ENCODE data around the gene TAS2R1. TPM values are rescaled to one million over a fixed set of nuclear protein-coding genes. Genes with fewer than 3 reads are reported as not detected.
A peak's percentile ranks its signal among the peaks of the same experiment; 100 is the strongest.
"Not testable (repeated sequence)": the region's sequence is repeated elsewhere in the genome, so short reads cannot be mapped to it uniquely, and the experiment has no call there.

Gene TAS2R1
- total RNA-seq, 1 donor, result not detected

DNA sequence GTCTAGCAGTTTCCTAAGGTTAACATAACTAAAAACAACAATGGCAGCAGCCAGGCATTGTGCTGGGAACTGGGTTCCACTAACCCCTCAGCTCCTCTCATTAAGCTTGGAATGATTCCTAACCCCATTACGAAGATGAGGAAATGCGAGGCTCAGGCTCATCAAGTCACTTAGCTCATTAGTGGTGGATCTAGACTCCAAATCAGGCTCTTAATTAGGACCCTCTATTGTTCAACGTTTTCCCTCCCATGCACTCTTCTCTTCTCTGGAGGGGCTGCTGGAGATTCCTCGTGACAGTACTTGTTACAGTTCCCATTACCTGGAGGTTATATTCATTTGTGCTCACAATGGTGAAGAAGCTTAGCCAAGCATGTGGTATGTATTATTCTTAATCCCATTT lies 6.5 kb downstream of the TAS2R1 start:
- no peak for DNase-seq (ENCODE audit: low read depth in 2 of 3, low spot score in 2 of 3)

DNA sequence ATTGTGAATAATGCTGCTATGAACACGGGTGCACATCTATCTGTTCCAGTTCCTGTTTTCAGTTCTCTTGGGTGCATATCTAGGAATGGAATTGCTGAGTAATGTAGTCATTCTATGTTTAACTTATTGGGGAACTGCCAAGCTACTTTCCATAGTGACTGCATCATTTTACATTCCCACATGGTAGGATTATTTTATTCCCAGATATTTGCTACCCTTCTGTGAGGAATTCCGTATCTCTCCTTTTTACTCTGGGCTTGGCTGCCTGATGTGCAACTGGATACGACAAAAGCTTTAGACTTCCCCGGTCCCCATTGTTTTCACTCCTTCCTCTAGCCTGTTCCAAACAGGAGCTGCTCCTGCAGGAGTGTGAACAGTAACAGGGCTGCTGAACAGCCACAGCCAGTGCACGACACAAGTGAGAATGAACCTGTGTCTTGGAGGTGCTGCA lies 7.2 kb downstream of the TAS2R1 start:
- peak in 1 of 3 donors; percentile 5 for DNase-seq (ENCODE audit: low read depth in 2 of 3, low spot score in 2 of 3)

DNA sequence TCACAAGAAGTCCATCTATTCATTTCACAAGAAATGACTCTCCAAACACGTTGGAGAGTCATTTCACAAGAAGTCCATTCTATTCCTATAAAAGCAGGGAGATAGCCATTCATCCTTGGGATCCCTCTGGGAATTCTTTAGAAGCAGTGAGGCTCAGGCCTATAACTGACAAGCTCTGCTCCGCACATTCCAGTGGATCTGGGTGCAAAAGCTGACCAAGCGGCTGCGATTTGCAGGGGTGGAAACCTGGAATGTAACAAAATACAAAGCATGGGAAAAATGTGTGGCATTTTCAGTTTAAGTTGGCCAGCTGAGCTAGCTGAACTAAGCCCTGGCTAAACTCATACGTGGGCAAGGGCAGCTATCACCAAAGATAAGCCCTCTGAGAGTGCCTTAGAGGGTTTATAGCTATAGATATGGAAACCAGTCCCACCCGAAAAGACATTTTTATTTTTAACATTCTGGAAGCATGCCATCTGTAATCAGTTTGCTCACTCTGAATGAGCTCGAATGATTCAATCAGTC lies 8.7 kb downstream of the TAS2R1 start:
- DNase-seq (ENCODE audit: low read depth in 2 of 3, low spot score in 2 of 3), result no peak

DNA sequence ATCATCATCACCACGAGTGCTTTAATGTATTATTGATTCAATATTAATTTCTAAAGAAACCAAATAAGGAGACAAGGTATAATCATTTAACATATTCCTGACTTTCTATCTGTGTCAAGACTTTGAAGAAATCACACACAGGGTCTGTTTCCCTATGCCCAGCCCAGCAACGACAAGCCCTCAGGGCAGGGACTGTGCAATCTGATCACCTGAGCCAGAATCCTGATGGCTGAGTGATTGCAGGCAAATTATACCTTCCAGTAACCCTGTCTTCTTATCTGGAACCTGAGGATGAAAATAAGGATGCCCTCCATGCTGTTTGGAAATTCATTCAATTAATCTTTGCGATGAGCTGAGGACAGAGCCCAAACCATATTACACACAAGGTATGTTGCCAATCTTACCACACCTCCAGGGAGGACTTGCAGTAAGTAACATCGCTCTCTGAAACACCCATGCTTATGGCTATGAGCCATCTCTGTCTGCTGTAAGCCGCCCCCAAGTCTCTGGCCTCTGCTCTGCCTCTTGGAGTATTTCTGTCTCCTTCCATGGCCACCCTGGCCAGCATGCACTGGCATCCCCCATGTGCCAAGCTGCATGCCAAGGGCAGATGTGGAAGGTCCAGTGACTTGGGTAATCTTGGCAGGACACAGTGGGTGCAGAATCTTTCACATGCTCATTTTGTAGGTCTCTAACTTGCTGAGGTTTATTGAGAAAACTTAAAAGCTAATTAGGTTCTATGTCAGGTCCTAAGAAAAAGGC lies 10.6 kb downstream of the TAS2R1 start:
- DNase-seq (ENCODE audit: low read depth in 2 of 3, low spot score in 2 of 3), result no peak

DNA sequence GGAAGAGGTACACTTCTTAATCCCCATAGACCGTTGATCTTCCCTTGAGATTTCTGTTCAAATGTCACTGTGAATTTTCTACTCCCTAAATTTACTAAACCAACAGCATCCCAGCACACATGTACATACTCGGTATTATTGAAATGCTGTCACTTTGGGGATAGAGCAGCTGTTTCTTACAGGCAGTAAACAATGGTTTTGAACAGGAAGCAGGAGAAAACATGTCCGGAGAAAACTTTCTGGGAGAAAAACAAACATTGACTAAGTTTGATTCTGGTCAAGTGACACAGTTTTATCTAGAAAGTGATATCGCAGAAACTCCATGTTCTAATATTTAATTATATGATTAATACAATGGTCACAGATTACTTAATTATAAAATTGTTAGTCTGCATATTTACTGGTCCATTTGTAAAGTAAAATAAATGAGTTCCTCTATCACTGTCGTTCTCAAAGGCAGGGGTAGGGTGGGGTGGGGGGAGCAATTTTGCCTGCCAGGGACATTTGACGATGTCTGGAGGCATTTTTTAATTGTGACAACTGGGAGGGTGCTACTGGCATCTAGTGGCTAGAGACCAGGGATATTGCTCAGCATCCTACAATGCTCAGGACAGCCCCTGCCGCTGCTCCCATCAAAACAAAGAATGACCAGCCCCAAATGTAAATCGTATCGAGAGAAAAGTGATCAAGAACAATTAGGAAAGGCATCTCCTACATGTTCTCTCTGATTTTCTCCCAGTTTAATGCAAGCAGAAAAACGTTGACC lies 12.2 kb downstream of the TAS2R1 start:
- DNase-seq (ENCODE audit: low read depth in 2 of 3, low spot score in 2 of 3), result no peak

- no peak for DNase-seq (ENCODE audit: low read depth in 2 of 3, low spot score in 2 of 3)
These were observed 12.9 kb downstream of the TAS2R1 start for GRCh38 chr5:9617221-9617620.

GRCh38 chr5:9615331-9615730 lies 14.8 kb downstream of the TAS2R1 start:
- DNase-seq (ENCODE audit: low read depth in 2 of 3, low spot score in 2 of 3), result no peak

GRCh38 chr5:9613360-9613759 lies 16.8 kb downstream of the TAS2R1 start:
- no peak for DNase-seq (ENCODE audit: low read depth in 2 of 3, low spot score in 2 of 3)

DNA sequence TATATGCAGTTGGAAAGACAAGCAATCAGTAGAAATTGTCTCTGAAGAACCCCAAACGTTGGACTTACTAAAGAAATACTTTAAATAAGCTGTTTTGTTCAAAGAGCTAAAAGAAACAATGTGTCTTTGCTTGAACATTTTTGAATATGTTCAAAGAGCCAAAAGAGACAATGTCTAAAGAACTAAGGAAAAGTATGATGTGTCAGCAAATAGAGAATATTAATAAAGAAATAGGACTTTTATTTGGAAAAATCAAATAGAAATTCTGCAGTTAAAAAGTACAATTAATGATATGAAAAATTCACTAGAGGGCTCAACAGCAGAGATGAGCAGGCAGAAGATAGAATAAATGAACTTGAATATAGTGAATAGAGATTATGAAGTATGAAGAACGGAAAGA lies 19.2 kb downstream of the TAS2R1 start:
- no peak for DNase-seq (ENCODE audit: low read depth in 2 of 3, low spot score in 2 of 3)

DNA sequence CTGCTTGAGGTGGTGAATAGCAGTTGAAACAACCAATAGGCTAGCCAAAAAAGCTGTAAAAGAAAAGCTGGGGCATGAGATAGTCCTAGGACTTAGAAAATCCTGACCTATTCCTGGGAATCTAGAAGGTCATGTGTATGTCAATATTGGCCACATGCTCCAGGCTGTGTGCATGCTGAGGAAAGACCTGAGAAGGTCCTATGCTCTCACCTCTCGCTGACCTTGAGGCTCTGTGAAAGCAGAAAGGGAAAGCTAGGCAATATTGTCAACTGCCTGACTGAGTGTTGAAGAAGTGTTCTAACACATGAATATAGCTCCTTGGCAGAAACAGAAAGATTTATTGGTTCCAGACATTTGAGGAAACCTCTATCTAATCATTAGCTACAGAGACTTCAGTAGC lies 19.8 kb downstream of the TAS2R1 start:
- DNase-seq (ENCODE audit: low read depth in 2 of 3, low spot score in 2 of 3), result no peak

DNA sequence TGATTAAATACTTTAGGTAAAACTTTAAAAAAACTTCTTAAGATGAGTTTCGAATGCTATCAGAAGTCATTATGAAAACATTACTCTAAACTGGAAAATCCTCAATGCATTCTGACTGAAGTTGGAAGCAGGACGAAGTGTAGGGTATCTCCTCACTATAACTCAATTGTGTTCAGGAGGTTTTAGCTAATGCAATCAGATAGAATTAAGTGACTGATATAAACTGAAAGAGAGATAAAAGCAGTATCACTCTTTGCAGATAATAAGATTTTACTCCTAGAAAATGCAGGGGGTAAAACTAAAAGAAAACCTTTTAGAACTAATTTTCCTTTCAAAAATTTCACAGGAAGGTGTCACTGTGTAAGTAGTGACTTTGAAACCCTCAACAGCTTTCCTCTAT lies 22.1 kb downstream of the TAS2R1 start:
- no peak for DNase-seq (ENCODE audit: low read depth in 2 of 3, low spot score in 2 of 3)

- no peak for DNase-seq (ENCODE audit: low read depth in 2 of 3, low spot score in 2 of 3)
These were observed 24.9 kb downstream of the TAS2R1 start for GRCh38 chr5:9605041-9605838.

DNA sequence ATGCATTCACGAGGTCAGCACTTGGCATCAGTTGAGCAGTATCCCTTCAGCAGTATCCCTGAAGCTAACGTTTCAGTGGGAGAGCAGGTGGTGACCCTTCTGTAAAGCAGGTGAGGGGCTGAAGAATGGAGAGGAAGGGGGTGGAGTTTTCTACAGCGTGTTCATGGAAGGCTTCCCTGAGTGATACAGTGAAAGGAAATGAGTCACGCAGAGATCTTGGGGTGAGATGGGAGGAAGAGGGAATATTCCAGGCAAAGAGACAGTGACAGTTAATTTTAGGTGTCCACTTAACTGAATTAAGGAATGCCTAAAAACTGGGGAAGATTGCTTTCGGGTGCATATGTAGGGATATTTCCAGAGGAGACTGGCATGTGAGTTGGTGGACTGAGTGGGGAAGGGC lies 25.7 kb downstream of the TAS2R1 start:
- DNase-seq (ENCODE audit: low read depth in 2 of 3, low spot score in 2 of 3), result no peak

DNA sequence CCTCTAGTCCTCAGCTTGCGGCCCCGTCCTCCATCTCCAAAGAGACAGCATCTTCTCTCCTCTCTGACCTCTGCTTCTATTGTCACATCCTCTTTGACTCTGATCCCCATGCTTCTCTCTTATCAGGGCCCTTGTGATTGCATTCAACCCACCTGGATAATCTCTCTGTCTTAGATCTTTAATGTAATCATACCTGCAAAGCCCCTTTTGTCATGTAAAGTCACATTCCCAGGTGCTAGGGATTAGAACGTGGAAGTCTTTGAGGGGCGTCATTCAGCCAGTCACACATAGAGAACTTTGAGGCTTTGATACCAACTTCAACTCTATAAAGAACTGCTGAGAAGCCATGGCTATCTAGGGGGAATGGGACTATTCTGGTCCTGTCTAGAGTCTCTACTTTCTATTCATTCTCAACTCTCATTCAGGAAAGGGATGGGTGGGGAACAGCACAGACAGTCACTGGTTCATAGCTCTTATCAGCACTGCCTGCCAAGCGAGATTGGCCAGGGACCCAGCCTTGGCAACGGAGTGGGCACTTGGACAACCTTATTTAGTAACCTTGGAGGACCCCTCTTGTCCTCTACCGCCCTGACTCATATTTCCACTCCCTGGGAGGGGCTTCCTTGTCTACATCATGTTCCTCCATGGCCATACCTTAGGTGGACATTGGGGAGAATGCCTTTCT lies 29.0 kb downstream of the TAS2R1 start:
- DNase-seq (ENCODE audit: low read depth in 2 of 3, low spot score in 2 of 3), result no peak

- no peak for DNase-seq (ENCODE audit: low read depth in 2 of 3, low spot score in 2 of 3)
These were observed 30.8 kb downstream of the TAS2R1 start for GRCh38 chr5:9599391-9599790.

- not testable (repeated sequence) for DNase-seq (ENCODE audit: low read depth in 2 of 3, low spot score in 2 of 3)
These were observed 31.8 kb downstream of the TAS2R1 start for GRCh38 chr5:9598329-9598728.

GRCh38 chr5:9597322-9597721 lies 32.8 kb downstream of the TAS2R1 start:
- not testable (repeated sequence) for DNase-seq (ENCODE audit: low read depth in 2 of 3, low spot score in 2 of 3)

DNA sequence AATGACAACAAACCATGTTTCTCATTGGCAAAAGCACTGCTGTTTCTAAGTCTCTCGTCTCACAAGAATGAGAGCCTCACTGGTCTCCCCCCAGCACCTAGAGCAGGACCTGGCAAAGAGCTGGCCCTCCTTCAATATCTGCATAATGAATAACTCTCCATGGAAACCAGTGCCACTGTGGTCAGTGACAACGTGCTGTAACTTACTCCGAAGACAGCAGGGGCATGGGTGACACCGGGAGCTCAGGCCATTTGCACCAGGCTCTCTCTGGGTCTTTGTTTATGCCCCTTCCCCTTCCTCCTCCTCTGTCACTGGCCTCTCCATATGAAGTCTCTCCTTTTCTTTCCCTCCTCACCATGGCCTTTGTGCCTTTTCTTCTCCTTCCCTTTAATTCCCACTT lies 33.3 kb downstream of the TAS2R1 start:
- DNase-seq (ENCODE audit: low read depth in 2 of 3, low spot score in 2 of 3), result no peak

GRCh38 chr5:9596171-9596780 lies 33.9 kb downstream of the TAS2R1 start:
- DNase-seq (ENCODE audit: low read depth in 2 of 3, low spot score in 2 of 3), result no peak

DNA sequence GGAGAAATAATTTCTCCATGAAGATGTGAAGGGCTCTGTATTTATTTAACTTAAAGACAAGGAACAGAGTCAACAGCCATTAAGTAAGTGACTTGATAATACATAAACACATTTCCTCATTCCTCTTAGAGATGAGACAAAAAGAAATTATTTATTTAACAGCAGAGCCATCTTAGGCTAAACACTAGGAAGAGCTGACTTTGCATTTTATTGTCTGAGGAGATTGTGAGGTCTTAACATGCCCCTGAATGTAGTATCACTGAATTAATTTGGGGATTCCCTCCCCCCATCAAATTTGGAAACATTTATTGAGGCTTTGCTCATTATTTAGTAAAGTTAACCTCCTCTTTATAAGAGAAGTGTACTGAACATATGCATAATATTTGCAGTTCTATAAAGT lies 35.2 kb downstream of the TAS2R1 start:
- no peak for DNase-seq (ENCODE audit: low read depth in 2 of 3, low spot score in 2 of 3)
